ENCODE measurements around the gene MTHFSD. TPM values are rescaled to one million over a fixed set of nuclear protein-coding genes. Genes with fewer than 3 reads are reported as not detected.

MTHFSD gene
- total RNA-seq, 1 experiment from 2014 or later, result 15.7 TPM

DNA sequence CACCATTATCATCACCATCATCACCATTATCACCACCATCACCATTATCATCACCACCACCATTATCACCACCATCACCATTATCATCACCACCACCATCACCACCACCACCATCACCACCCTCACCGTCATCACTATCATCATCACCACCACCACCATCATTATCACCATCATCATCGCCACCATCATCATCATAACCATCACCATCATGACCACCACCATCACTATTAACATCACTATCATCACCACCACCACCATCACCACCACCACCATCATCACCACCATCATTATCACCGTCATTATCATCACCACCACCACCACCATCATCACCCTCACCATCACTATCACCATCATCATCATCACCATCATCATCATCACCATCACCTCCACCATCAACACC lies 32.5 kb upstream of the MTHFSD start:
- ATAC-seq, result no peak
- ChIA-PET CTCF (no interaction called here), POLR2A (no interaction called here)
- Mint-ChIP-seq H3K4me1 (no peaks in the 10 kb centered on the region), H3K27me3 (ENCODE audit: low read depth) (peaks cover 17% of the 10 kb centered on the region), H3K36me3 (no peaks in the 10 kb centered on the region), H3K27ac (no peak overlapping the region), H3K4me3 (no peak overlapping the region), H3K9me3 (peaks cover 5% of the 10 kb centered on the region; the same call in 1 of the 2 replicates)
- DNase-seq (ENCODE audit: low spot score), result no peak
- no peak for TF ChIP-seq ZNF671 (CRISPR knock-in tag; IDR thresholded peaks at IDR 0.05)
- TF ChIP-seq TEAD4 (CRISPR knock-in tag; IDR thresholded peaks at IDR 0.05), result no peak
- TF ChIP-seq PRRX2 (CRISPR knock-in tag; IDR thresholded peaks at IDR 0.05), result no peak
- no peak for TF ChIP-seq ZNF425 (CRISPR knock-in tag; conservative IDR thresholded peaks at IDR 0.05)
- no peak for TF ChIP-seq MXD4 (CRISPR knock-in tag; IDR thresholded peaks at IDR 0.05; ENCODE audit: borderline replicate concordance)
- TF ChIP-seq ZNF219 (CRISPR knock-in tag; IDR thresholded peaks at IDR 0.05; ENCODE audit: borderline replicate concordance), result no peak
- TF ChIP-seq EMX1 (CRISPR knock-in tag; IDR thresholded peaks at IDR 0.05), result no peak
- TF ChIP-seq, protein P1, sequence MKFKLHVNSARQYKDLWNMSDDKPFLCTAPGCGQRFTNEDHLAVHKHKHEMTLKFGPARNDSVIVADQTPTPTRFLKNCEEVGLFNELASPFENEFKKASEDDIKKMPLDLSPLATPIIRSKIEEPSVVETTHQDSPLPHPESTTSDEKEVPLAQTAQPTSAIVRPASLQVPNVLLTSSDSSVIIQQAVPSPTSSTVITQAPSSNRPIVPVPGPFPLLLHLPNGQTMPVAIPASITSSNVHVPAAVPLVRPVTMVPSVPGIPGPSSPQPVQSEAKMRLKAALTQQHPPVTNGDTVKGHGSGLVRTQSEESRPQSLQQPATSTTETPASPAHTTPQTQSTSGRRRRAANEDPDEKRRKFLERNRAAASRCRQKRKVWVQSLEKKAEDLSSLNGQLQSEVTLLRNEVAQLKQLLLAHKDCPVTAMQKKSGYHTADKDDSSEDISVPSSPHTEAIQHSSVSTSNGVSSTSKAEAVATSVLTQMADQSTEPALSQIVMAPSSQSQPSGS (CRISPR knock-in tag; IDR thresholded peaks at IDR 0.05; ENCODE audit: borderline replicate concordance, low read depth), result no peak
- TF ChIP-seq ERG (CRISPR knock-in tag; IDR thresholded peaks at IDR 0.05), result no peak
- TF ChIP-seq, protein P2, sequence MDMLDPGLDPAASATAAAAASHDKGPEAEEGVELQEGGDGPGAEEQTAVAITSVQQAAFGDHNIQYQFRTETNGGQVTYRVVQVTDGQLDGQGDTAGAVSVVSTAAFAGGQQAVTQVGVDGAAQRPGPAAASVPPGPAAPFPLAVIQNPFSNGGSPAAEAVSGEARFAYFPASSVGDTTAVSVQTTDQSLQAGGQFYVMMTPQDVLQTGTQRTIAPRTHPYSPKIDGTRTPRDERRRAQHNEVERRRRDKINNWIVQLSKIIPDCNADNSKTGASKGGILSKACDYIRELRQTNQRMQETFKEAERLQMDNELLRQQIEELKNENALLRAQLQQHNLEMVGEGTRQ (CRISPR knock-in tag; IDR thresholded peaks at IDR 0.05), result no peak

DNA sequence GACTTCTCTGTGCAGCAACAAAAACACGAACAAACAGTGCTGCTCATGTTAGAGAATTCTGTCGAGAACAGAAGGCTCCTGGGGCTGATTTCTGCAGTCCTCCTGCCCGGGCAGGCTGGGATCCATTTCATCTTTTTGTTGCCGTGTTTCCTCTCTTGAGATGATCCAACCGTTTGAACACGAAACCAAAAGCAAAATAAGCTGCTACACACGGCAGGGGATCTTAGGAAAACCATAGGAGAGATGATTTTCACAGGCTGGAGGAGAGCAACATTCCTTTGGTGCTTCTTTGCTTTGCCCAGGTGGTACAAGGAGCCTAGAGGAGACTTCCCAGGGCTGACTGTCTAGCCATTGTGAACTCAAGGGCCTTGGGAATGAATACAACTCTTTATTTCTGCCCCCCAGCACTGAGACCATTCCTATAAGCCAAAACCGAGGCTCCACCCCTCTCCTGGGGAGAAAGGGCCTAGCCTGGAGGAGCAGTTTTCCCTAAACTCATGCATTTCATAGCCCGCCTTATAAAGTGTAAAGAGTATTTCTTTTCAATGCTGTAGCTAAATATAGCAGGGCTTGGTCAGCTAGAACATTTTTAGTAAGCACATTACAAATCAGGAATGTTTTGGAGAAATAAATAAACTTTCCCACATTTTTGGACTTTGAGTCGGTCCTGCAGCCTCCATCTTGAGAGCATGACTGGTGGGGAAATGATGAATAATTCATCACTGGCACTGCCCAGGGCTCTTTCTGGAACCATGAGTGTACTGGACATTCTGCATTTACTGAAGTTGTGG lies 31.0 kb upstream of the MTHFSD start:
- no peak for ATAC-seq
- no peak for TF ChIP-seq GABPB1 (CRISPR knock-in tag; IDR thresholded peaks at IDR 0.05)
- no peak for TF ChIP-seq ZNF263 (CRISPR knock-in tag; IDR thresholded peaks at IDR 0.05; ENCODE audit: low read depth)
- no peak for TF ChIP-seq ZNF396 (CRISPR knock-in tag; IDR thresholded peaks at IDR 0.05; ENCODE audit: borderline replicate concordance)
- no peak for TF ChIP-seq NR2C2 (CRISPR knock-in tag; IDR thresholded peaks at IDR 0.05)
- TF ChIP-seq, protein P1 (CRISPR knock-in tag; IDR thresholded peaks at IDR 0.05; ENCODE audit: borderline replicate concordance, low read depth), result no peak
- no peak for TF ChIP-seq JAZF1 (CRISPR knock-in tag; IDR thresholded peaks at IDR 0.05)
- ChIA-PET CTCF (no interaction called here), POLR2A (no interaction called here)
- DNase-seq (ENCODE audit: low spot score), result no peak
- Mint-ChIP-seq H3K36me3 (no peaks in the 10 kb centered on the region), H3K27me3 (ENCODE audit: low read depth) (peaks cover 31% of the 10 kb centered on the region), H3K27ac (no peak overlapping the region), H3K4me3 (no peak overlapping the region), H3K4me1 (no peaks in the 10 kb centered on the region), H3K9me3 (peaks cover under 1% of the 10 kb centered on the region; the same call in 1 of the 2 replicates)

Measured in WTC11 (cell line).